ENCODE data around the gene TMEM198. TPM values are rescaled to one million over a fixed set of nuclear protein-coding genes. Genes with fewer than 3 reads are reported as not detected.
A peak's percentile ranks its signal among the peaks of the same experiment; 100 is the strongest.

Gene TMEM198
- total and polyA plus RNA-seq, 2 of the 4 experiments (the other 2 are of a cell fraction): 0.18 to 2.2 TPM

DNA sequence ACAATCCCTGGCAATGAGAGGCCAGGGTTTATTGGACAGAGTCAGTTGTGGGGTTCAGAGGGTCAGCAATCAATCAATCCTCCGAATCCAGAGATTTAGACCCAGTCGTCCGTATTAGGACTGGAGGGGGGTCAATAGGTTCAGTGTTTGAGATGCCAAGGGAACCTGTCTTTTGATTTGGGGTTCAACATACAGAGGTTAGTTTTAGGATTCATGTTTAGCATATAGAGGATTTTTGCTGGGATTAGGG, 44.8 kb upstream of the TMEM198 start:
- 0% methylated on average over 3 of the region's 3 CpGs; no CpG with 5 or more reads in 1 of the 2 experiments for WGBS, 2 experiments (ENCODE audit: extremely low coverage in 2 of 2, insufficient read length in 1 of 2)
- TSS peak; percentile 85 for BruUV-seq (replicated peaks)

More for the DNA sequence above, 44.8 kb upstream of the TMEM198 start:
- ChIA-PET POLR2A (ENCODE audit: unreplicated experiment) (interaction anchor here (0.6 to 1.4 kb wide), 4 partner anchors 9 to 46 kb away, joined by 3 to 4 read pairs (median 3); no protein-coding TSS in a partner anchor), CTCF (interaction anchor here (0.6 to 4.1 kb wide), 3 partner anchors 11 to 488 kb away, joined by 3 to 28 read pairs (median 4); no protein-coding TSS in a partner anchor)
- no peaks in the 10 kb centered on the region for H4K20me1 ChIP-seq (ENCODE audit: insufficient read depth, low read length)
- peaks cover 12% of the 10 kb centered on the region for H3K9me1 ChIP-seq (ENCODE audit: insufficient read depth, low read length)
- peak overlapping the region; percentile 63 for H4K5ac ChIP-seq (ENCODE audit: low read depth, low read length)
- peak overlapping the region; percentile 79 for H2AK5ac ChIP-seq (ENCODE audit: low read depth, low read length)
- H3K14ac ChIP-seq (replicated peaks; ENCODE audit: low read depth, low read length): peak overlapping the region; percentile 100
- no peaks in the 10 kb centered on the region for H3K9me3 ChIP-seq (ENCODE audit: control insufficient read depth, insufficient read depth, low read length)
- H3K9ac ChIP-seq (ENCODE audit: low read depth, low read length): peak overlapping the region; percentile 91
- H2AFZ ChIP-seq (replicated peaks; ENCODE audit: low read length, poor library complexity): peak overlapping the region; percentile 98
- in situ Hi-C loops (cut with MboI; ENCODE audit: low sequenced_read_pairs) (no loop called here), intact Hi-C loops (cut with micrococcal nuclease) (loop anchor here (2.0 kb wide), 1 partner anchor 38 kb away; no protein-coding TSS in a partner anchor), dilution Hi-C loops (cut with HindIII; ENCODE audit: low sequenced_read_pairs, unreplicated experiment) (no loop called here)
- H2BK20ac ChIP-seq (ENCODE audit: low read depth, low read length): no peak overlapping the region
- ATAC-seq (ENCODE audit: low read depth) (no peak), DNase-seq (no peak)
- H2BK15ac ChIP-seq (ENCODE audit: low read depth, low read length): peak overlapping the region; percentile 36; the same call in 1 of the 3 replicates
- peak overlapping the region; percentile 89 for H2BK5ac ChIP-seq (ENCODE audit: low read depth, low read length, poor library complexity, severe bottlenecking)
- peaks cover 15% of the 10 kb centered on the region for H3K4me1 ChIP-seq (ENCODE audit: control insufficient read depth, insufficient read depth, low read length)
- peak overlapping the region; percentile 93 for H3K56ac ChIP-seq (ENCODE audit: extremely low read depth, insufficient read depth, low read length)
- peaks cover 18 to 32% of the 10 kb centered on the region in 2 experiments for H3K79me1 ChIP-seq (ENCODE audit: low read depth in 1 of 2, low read length in 2 of 2)
- H3K18ac ChIP-seq (ENCODE audit: low read depth, low read length): peak overlapping the region; percentile 47; the same call in 1 of the 2 replicates
- peak overlapping the region; percentile 97 for H3K23ac ChIP-seq (ENCODE audit: low read depth, low read length)
- H3K27ac ChIP-seq (ENCODE audit: insufficient read depth, low read length): peak overlapping the region; percentile 82
- peak overlapping the region; percentile 99 for H3K4ac ChIP-seq (ENCODE audit: low read depth, low read length)
- H4K8ac ChIP-seq (ENCODE audit: low read depth in 2 of 2, low read length in 2 of 2): peak overlapping the region; percentile 75 to 97
- peak overlapping the region; percentile 96 for H4K91ac ChIP-seq (ENCODE audit: insufficient read depth, low read depth, low read length)
- H3K36me3 ChIP-seq (ENCODE audit: control insufficient read depth, insufficient read depth, low read length): peaks cover 14% of the 10 kb centered on the region
- TF ChIP-seq SMC3 (IDR thresholded peaks at IDR 0.05; ENCODE audit: low read depth, low read length): no peak
- TF ChIP-seq MAZ (IDR thresholded peaks at IDR 0.05; ENCODE audit: borderline replicate concordance, low read depth, low read length): no peak
- TF ChIP-seq, protein P1, sequence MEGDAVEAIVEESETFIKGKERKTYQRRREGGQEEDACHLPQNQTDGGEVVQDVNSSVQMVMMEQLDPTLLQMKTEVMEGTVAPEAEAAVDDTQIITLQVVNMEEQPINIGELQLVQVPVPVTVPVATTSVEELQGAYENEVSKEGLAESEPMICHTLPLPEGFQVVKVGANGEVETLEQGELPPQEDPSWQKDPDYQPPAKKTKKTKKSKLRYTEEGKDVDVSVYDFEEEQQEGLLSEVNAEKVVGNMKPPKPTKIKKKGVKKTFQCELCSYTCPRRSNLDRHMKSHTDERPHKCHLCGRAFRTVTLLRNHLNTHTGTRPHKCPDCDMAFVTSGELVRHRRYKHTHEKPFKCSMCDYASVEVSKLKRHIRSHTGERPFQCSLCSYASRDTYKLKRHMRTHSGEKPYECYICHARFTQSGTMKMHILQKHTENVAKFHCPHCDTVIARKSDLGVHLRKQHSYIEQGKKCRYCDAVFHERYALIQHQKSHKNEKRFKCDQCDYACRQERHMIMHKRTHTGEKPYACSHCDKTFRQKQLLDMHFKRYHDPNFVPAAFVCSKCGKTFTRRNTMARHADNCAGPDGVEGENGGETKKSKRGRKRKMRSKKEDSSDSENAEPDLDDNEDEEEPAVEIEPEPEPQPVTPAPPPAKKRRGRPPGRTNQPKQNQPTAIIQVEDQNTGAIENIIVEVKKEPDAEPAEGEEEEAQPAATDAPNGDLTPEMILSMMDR (conservative IDR thresholded peaks at IDR 0.05; ENCODE audit: low read depth, low read length): no peak
- TF ChIP-seq FOS (IDR thresholded peaks at IDR 0.05; ENCODE audit: low read depth, low read length): no peak
- no peak for TF ChIP-seq NFE2L2 (IDR thresholded peaks at IDR 0.05; ENCODE audit: low read depth, low read length)
- TF ChIP-seq CEBPB (IDR thresholded peaks at IDR 0.05; ENCODE audit: low read depth, low read length): no peak
- TF ChIP-seq, protein P2, sequence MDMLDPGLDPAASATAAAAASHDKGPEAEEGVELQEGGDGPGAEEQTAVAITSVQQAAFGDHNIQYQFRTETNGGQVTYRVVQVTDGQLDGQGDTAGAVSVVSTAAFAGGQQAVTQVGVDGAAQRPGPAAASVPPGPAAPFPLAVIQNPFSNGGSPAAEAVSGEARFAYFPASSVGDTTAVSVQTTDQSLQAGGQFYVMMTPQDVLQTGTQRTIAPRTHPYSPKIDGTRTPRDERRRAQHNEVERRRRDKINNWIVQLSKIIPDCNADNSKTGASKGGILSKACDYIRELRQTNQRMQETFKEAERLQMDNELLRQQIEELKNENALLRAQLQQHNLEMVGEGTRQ (IDR thresholded peaks at IDR 0.05; ENCODE audit: low read depth, low read length): no peak
- no peak for TF ChIP-seq RCOR1 (IDR thresholded peaks at IDR 0.05; ENCODE audit: insufficient replicate concordance, low read length)
- no peak for TF ChIP-seq BHLHE40 (IDR thresholded peaks at IDR 0.05; ENCODE audit: low read depth, low read length)
- no peak for TF ChIP-seq RAD21 (IDR thresholded peaks at IDR 0.05; ENCODE audit: low read length)
- TF ChIP-seq, protein P3, sequence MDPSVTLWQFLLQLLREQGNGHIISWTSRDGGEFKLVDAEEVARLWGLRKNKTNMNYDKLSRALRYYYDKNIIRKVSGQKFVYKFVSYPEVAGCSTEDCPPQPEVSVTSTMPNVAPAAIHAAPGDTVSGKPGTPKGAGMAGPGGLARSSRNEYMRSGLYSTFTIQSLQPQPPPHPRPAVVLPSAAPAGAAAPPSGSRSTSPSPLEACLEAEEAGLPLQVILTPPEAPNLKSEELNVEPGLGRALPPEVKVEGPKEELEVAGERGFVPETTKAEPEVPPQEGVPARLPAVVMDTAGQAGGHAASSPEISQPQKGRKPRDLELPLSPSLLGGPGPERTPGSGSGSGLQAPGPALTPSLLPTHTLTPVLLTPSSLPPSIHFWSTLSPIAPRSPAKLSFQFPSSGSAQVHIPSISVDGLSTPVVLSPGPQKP (IDR thresholded peaks at IDR 0.05; ENCODE audit: borderline replicate concordance, low read depth, low read length): no peak
- TF ChIP-seq MAFK (IDR thresholded peaks at IDR 0.05; ENCODE audit: low read depth, low read length): no peak
- H3K4me2 ChIP-seq (ENCODE audit: low read depth, low read length): peak overlapping the region; percentile 75
- H3K27me3 ChIP-seq (ENCODE audit: control insufficient read depth, insufficient read depth, low read length): no peaks in the 10 kb centered on the region; the same call in 1 of the 2 replicates
- peak overlapping the region; percentile 100 for H2AK9ac ChIP-seq (replicated peaks; ENCODE audit: low read depth, low read length, poor library complexity)
- peak overlapping the region; percentile 62 for H3K4me3 ChIP-seq (ENCODE audit: insufficient read depth, low read depth, low read length)
- peak overlapping the region; percentile 60; the same call in 1 of the 2 replicates for H2BK120ac ChIP-seq (ENCODE audit: low read depth, low read length)

Data from IMR-90 (cell line).